ENCODE results near the gene RWDD1.

- TF ChIP-seq, protein P1, sequence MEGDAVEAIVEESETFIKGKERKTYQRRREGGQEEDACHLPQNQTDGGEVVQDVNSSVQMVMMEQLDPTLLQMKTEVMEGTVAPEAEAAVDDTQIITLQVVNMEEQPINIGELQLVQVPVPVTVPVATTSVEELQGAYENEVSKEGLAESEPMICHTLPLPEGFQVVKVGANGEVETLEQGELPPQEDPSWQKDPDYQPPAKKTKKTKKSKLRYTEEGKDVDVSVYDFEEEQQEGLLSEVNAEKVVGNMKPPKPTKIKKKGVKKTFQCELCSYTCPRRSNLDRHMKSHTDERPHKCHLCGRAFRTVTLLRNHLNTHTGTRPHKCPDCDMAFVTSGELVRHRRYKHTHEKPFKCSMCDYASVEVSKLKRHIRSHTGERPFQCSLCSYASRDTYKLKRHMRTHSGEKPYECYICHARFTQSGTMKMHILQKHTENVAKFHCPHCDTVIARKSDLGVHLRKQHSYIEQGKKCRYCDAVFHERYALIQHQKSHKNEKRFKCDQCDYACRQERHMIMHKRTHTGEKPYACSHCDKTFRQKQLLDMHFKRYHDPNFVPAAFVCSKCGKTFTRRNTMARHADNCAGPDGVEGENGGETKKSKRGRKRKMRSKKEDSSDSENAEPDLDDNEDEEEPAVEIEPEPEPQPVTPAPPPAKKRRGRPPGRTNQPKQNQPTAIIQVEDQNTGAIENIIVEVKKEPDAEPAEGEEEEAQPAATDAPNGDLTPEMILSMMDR (conservative IDR thresholded peaks at IDR 0.05; ENCODE audit: low read length), result no peak
- TF ChIP-seq EZH2phosphoT487 (IDR thresholded peaks at IDR 0.05; ENCODE audit: borderline replicate concordance, low read depth, low read length), result no peak
Observed at GRCh38 chr6:116564311-116564710, 7.0 kb upstream of the RWDD1 start.

Measured in OCI-LY7 (cell line).